ENCODE results near the gene SH3PXD2A.

GRCh38 chr10:103858360-103858759 lies 3.0 kb upstream of the SH3PXD2A start:
- TF ChIP-seq GATA2 (IDR thresholded peaks at IDR 0.05; ENCODE audit: low read depth, low read length) (no peak), GATA3 (IDR thresholded peaks at IDR 0.05; ENCODE audit: low read depth, low read length) (no peak)

All from SH-SY5Y (cell line).